Measurements from ENCODE around the gene PGLYRP1. TPM values are rescaled to one million over a fixed set of nuclear protein-coding genes. Genes with fewer than 3 reads are reported as not detected.

Gene PGLYRP1
- total RNA-seq, 4 donors from 2014 or later, result 0.65 TPM; not detected in 3

GRCh38 chr19:46019270-46019669 is 3.6 kb downstream of the PGLYRP1 start:
- WGBS, result 87% methylated on average over 7 of the region's 13 CpGs
- DNase-seq (ENCODE audit: extremely low spot score), result no peak
- Histone ChIP-seq H3K27ac (replicated peaks in 1 of 4) (no peak overlapping the region), H3K36me3 (peaks cover 0 to 16% (median 4%) of the 10 kb centered on the region in 4 donors), H3K9me3 (no peaks in the 10 kb centered on the region), H3K27me3 (peaks cover 2 to 50% (median 27%) of the 10 kb centered on the region in 4 donors), H3K4me3 (no peak overlapping the region), H3K4me1 (peaks cover 18 to 38% (median 28%) of the 10 kb centered on the region in 4 donors)
- no peak for TF ChIP-seq POLR2AphosphoS5 (IDR thresholded peaks at IDR 0.05)
- no peak for TF ChIP-seq POLR2A (IDR thresholded peaks at IDR 0.05; ENCODE audit: low read depth)
- no peak for TF ChIP-seq CTCF (IDR thresholded peaks at IDR 0.05)
- no peak for TF ChIP-seq EP300 (IDR thresholded peaks at IDR 0.05)
- intact Hi-C loops (cut with DNase I), result loop anchor here (10.0 kb wide), 1 partner anchor 154 kb away; the partner anchor contains the start of genes FOXA3 and SYMPK

GRCh38 chr19:46018729-46019251 is 4.1 kb downstream of the PGLYRP1 start:
- 95% methylated on average over 10 of the region's 10 CpGs for WGBS
- intact Hi-C loops (cut with DNase I), result loop anchor here (10.0 kb wide), 1 partner anchor 154 kb away; the partner anchor contains the start of genes FOXA3 and SYMPK
- DNase-seq (ENCODE audit: extremely low spot score), result no peak

GRCh38 chr19:46017874-46018675 is 4.8 kb downstream of the PGLYRP1 start:
- DNase-seq (ENCODE audit: extremely low spot score), result no peak
- Histone ChIP-seq H3K27ac (replicated peaks in 1 of 4) (no peak overlapping the region), H3K36me3 (peaks cover 0 to 16% (median 4%) of the 10 kb centered on the region in 4 donors), H3K9me3 (no peaks in the 10 kb centered on the region), H3K4me3 (no peak overlapping the region), H3K4me1 (peaks cover 18 to 37% (median 28%) of the 10 kb centered on the region in 4 donors), H3K27me3 (peaks cover 0 to 50% (median 34%) of the 10 kb centered on the region in 4 donors)
- TF ChIP-seq CTCF (IDR thresholded peaks at IDR 0.05) (no peak), EP300 (IDR thresholded peaks at IDR 0.05) (no peak), POLR2AphosphoS5 (IDR thresholded peaks at IDR 0.05) (no peak), POLR2A (IDR thresholded peaks at IDR 0.05; ENCODE audit: low read depth) (no peak)
- intact Hi-C loops (cut with DNase I), result loop anchor here (10.0 kb wide), 1 partner anchor 153 kb away; the partner anchor contains the start of genes FOXA3 and SYMPK
- WGBS, result 92% methylated on average over 8 of the region's 15 CpGs

More at GRCh38 chr19:46018729-46019251, 4.1 kb downstream of the PGLYRP1 start:
- TF ChIP-seq EP300 (IDR thresholded peaks at IDR 0.05) (no peak), CTCF (IDR thresholded peaks at IDR 0.05) (no peak), POLR2AphosphoS5 (IDR thresholded peaks at IDR 0.05) (no peak), POLR2A (IDR thresholded peaks at IDR 0.05; ENCODE audit: low read depth) (no peak)
- peaks cover 0 to 16% (median 4%) of the 10 kb centered on the region in 4 donors for H3K36me3 ChIP-seq
- no peak overlapping the region for H3K27ac ChIP-seq (replicated peaks in 1 of 4)
- H3K4me3 ChIP-seq, result no peak overlapping the region
- peaks cover 0 to 50% (median 32%) of the 10 kb centered on the region in 4 donors for H3K27me3 ChIP-seq
- no peaks in the 10 kb centered on the region for H3K9me3 ChIP-seq
- H3K4me1 ChIP-seq, result peaks cover 18 to 38% (median 28%) of the 10 kb centered on the region in 4 donors

- Histone ChIP-seq H3K36me3 (peaks cover 0 to 16% (median 4%) of the 10 kb centered on the region in 4 donors), H3K4me3 (peak overlapping the region; percentile 67 to 78 (median 70)), H3K27ac (replicated peaks in 1 of 4) (no peak overlapping the region), H3K4me1 (peaks cover 18 to 29% (median 28%) of the 10 kb centered on the region in 4 donors), H3K27me3 (peaks cover 0 to 50% (median 32%) of the 10 kb centered on the region in 4 donors), H3K9me3 (no peaks in the 10 kb centered on the region)
- intact Hi-C loops (cut with DNase I), result loop anchor here (10.0 kb wide), 1 partner anchor 152 kb away; the partner anchor contains the start of genes FOXA3 and SYMPK
- WGBS, result 38% methylated on average over 6 of the region's 7 CpGs
- no peak for DNase-seq (ENCODE audit: extremely low spot score)
- no peak for TF ChIP-seq CTCF (IDR thresholded peaks at IDR 0.05)
- TF ChIP-seq POLR2A (IDR thresholded peaks at IDR 0.05; ENCODE audit: low read depth), result no peak
- no peak for TF ChIP-seq EP300 (IDR thresholded peaks at IDR 0.05)
- no peak for TF ChIP-seq POLR2AphosphoS5 (IDR thresholded peaks at IDR 0.05)
These were observed 5.8 kb downstream of the PGLYRP1 start for GRCh38 chr19:46017095-46017429.

Measured in esophagus muscularis mucosa (tissue), 4 donors.